Inflammatory macrophage treated with lipopolysaccharide for 4 hours (primary cell): ENCODE data around the gene INSL4.

Experiments used
- DNase-seq: peaks from one replicate; pipeline ENCODE4 v3.0.0-alpha.2; 2020

INSL4 gene

GRCh38 chr9:5231212-5231611, at the start of gene INSL4:
Gene INSL4 (plus strand): TSS chr9:5231419. CDS start chr9:5231524, 105 bp downstream.
- DNase-seq = no peak

DNA sequence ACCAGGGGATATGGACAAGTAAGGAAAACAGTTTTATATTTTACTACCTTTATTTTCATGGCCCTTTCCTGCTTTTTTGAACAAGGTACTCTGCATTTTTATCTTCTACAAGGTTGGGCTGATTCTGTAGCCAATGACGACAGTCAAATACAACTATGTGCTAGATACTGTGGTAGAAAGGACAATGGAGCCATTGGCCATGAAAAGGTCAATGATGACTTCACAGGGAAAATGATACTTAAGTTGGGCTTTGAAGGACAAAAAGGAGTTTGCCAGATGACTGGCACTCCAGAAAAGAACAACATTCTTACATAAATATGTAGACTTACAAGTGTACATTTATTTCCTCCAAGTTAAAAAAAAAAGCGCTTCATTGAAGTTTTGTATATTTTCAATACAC, 46.4 kb upstream of the INSL4 start:
- no peak for DNase-seq

- no peak for DNase-seq
Measured at GRCh38 chr9:5185220-5185840, 45.9 kb upstream of the INSL4 start, which contains the start of gene INSL6. Gene INSL6 (minus strand): TSS chr9:5185639. CDS start chr9:5185602, 37 bp downstream.

- DNase-seq = peak; percentile 47
Measured at GRCh38 chr9:5186416-5187169, 44.6 kb upstream of the INSL4 start.

GRCh38 chr9:5188060-5188984, 42.9 kb upstream of the INSL4 start:
- DNase-seq = no peak

DNA sequence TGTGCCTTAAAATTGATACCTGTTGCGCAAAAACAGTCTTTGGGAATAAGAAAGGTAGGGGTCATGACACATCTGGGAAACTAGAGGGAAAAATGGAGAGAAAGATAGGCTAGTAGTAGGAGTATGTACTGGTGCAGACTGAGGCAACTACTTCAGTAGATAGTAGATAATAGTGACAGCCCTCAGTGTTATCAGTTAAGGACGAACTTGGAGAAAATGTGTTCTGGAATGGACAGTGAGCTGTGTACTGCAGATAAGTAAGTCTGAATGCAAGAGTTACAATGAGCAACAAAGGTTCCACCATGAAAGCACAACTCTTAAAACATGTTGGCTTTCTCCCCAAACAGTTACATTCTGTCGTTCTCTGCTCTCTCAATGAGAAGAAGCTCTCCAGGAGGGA, 39.2 kb upstream of the INSL4 start:
- no peak for DNase-seq

DNA sequence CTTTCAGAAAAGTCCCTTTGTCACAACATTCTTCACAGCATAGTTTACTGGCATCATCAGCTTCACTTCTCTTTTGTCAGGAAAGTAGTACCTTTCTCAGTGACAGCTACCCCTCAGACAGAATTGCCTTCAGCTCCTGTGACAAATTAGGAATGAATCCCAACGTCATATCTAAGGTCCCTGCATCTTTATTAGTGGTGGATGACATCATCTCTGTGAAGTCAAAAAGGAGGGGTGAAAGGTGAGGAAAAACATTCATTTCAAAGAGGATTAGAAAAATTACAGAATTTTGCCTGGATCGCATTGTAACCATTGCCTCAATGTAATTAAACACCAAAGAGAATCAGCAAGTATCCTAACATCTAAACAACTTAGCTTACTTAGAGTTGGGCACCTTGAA, 37.9 kb upstream of the INSL4 start:
- no peak for DNase-seq

GRCh38 chr9:5195463-5195862, 35.8 kb upstream of the INSL4 start:
- DNase-seq = peak; percentile 24

DNA sequence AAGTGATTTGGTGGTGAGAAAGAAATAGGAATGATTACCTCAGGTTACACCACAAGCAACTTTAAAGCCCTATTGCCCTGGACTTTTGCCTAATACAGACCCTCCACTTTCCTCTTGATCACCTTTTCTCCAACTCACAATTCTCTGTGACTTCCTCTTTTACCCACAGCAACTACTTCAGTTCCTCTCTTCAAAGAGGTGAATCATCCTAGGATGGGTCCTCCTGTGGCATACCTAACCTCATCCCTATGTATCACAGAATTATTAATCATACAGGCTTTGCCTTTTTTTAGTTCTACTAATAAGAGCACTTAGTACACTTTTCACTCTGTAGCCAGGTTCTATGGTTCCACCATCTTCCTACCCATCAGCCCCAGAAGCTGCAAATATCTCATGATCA, 26.1 kb upstream of the INSL4 start:
- no peak for DNase-seq

- DNase-seq = no peak
Measured at GRCh38 chr9:5230554-5230953, 665 bp upstream of the INSL4 start.

DNA sequence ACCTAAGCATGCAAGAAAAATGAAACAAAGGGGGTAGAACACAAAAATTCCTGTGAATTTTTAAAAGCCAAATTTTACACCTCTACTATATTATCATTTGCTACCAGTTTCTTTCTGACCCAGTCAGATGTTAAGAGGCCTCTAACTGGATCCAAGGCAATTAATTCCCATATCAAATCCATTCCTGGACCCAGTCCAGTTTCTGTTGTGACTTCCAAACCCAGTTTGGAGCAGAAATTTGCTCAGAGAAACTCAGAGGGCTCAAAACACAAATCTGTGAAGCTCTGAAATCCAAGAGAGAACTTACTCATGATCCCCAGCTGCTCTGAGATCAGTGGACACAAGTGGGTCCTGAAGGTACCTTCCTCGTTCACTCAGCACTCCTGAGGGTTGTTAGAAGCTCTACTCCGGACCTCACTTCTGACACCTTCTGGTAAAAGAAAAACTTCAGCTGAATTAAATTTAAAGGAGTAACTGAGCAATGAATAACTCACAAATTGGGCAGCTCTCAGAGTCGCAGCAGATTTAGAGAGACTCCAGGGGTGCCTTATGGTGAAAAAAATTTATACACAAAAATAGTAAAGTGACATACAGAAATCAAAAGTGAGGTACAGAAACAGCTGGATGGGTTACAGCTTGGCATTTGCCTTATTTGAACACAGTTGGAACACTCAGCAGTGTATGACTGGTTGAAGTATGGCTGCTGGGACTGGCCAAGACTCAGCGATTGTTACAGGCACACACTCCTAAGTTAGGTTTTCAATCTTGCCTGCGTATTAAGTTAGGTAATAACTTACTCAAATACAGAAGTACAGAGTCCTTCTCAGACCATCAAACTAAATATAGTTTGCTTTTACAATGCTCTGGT, 32.4 kb downstream of the INSL4 start:
- DNase-seq = no peak

DNA sequence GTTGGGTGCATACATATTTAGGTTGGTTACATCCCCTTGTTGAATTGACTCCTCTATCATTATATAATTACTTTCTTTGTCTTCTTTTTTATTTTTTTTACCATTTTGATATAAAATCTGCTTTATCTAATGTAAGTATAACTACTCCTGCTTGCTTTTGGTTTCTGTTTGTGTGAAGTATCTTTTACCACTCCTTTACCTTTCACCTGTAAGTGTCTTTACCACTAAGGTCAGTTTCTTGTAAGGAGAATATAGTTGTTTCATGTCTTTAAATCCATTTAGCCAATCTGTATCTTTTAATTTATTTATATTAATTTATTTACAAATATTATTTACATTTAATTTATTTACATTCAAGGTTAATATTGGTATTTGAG, 33.0 kb downstream of the INSL4 start:
- DNase-seq = no peak

DNA sequence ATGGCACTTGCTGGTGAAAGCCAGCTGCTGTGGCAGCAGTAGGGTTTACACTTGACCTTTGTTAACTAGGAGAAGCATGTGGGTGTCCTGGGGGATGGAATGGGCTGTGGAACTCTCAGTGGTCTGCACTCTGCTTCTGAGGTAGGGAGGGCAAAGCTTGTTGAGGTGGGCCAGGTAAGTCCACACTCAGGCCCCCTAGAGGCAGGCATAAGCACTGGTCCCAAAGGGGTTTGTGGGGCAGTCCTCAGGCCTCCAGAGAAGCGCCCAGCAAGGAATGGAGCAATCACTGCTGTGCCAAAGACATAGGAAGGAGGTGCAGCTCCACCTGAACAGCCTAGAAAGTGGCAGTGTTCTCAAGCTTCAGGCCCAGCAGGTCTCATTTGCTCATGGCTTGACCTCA, 34.7 kb downstream of the INSL4 start:
- DNase-seq = no peak

- DNase-seq = no peak
Measured at GRCh38 chr9:5269249-5269715, 38.1 kb downstream of the INSL4 start.

DNA sequence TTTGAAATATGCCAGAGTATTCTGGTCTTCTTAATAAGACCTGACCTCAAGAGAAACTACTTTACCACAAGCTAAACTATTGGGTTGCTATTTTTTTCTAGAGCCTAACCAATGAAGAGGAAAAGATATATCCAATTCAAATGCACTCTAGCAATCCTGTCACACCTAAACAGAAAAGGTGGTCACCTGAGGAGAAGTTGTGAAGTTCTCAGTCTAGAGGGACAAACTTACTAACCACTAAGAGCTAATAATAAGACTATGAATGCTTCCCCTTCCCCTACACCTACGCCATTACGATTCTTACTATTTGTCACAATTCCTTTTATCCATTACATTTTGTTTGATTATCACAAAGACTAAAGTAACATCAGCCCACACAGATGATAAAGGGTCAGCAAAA, 43.6 kb downstream of the INSL4 start:
- no peak for DNase-seq

DNA sequence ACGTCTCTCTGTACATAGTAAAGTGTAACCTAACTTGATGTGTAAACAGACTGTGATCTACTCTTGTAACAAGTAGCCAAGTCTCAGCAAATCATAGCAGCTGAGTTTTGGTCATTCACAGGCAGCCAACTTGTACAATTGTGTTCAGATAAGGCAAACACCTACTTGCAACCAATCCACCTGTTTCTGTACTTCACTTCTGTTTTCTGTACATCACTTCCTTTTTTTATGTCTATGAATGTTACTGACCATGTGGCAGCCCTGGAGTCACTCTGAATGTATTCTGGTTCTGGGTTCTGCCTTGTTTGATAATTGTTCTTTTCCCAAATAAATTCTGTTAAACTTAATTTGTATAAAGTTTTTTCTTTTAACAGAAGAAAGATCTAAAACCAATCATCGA, 47.3 kb downstream of the INSL4 start:
- no peak for DNase-seq
